ENCODE results near the gene ALOX12B.
A peak's percentile ranks its signal among the peaks of the same experiment; 100 is the strongest.
"Not testable (repeated sequence)": the region's sequence is repeated elsewhere in the genome, so short reads cannot be mapped to it uniquely, and the experiment has no call there.

ALOX12B gene

DNA sequence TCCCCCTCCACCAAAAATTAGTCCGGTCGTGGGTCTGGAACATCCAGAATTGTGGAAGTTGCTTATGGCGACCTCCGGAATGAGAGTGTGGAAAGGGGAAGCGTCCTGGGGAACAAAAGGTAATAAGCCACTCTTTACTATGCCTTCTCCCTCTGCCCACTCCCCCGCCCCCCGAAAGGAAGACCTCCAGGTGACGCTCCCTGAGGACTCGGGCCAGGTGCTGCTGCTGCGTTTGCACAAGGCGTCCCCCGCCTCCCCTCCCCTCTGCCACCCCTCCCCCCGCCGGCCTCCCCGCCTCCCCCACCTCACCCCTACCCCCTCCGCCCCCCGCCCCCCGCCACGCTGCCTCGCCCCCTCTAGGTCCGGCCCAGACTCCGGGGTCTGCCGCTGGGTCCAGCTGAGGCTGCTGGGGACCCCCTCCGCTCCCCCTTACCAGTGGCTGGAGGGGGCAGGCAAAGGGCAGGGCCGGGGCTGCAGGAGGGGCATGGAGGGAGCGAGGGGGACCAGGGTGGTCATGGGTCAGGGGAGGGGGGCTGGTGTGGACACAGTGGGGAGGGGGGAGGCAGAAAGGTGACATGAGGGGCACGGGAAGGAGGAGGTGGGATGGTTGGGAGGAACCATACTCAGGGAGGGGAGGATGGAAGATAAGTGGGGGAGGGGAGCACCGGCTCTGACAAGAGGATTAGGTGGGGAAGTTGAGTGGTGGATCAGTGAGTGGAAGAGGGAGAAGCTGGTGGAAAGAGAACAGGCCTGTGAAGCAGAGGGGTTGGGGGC, 23.6 kb downstream of the ALOX12B start:
- DNase-seq (ENCODE audit: low read depth), result no peak

DNA sequence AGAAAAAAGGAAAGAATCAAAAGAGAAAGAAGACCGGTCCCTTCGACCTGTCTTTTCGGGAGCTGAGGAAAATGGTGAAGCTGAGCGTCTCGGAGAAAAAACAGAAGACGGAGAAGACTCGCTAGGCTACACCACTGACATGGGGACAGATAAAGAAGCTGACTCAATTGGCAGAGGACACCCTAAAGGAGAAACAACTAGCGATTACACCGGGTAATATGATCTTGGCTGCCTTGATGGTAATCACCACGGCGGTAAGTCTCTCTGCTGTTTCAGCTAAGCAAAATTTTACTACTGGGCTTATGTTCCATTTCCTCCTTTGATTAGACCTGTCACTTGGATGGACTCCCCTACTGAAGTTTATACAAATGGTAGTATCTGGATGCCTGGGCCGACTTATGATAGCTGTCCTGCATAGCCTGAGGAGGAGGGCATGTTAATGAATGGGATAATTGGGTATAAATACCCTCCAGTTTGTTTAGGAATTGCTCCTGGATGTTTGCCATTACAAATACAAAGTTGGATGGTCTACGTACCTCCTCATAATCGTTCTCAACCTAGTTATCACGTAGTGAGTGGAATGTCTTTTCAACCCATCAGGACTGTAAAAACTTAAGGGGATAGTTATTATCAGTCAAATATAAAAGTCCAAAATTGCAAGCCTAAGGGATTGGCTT, 24.6 kb downstream of the ALOX12B start:
- DNase-seq (ENCODE audit: low read depth), result no peak

DNA sequence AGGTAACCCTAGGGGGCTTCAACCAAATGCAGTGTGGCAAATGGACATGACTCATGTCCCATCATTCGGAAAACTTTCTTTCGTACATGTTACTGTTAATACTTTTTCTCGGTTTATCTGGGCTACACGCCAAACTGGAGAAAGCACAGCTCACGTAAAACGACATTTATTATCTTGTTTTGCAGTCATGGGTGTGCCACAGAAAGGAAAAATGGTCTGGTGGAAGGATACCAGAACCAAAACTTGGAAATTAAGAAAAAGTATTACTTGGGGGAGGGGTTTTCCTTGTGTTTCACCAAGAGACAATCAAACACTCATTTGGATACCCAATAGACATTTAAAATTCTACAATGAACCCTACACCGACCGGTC, 25.1 kb downstream of the ALOX12B start:
- no peak for DNase-seq (ENCODE audit: low read depth)

DNA sequence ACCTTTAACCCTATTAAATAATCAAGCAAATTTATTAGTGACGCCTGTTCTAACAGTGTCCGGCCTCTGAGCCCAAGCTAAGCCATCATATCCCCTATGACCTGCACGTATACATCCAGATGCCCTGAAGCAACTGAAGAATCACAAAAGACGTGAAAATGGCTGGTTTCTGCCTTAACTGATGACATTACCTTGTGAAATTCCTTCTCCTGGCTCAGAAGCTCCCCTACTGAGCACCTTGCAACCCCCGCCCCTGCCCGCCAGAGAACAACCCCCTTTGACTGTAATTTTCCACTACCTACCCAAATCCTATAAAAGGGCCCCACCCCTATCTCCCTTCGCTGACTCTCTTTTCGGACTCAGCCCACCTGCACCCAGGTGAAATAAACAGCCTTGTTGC, 25.7 kb downstream of the ALOX12B start:
- DNase-seq (ENCODE audit: low read depth), result not testable (repeated sequence)

DNA sequence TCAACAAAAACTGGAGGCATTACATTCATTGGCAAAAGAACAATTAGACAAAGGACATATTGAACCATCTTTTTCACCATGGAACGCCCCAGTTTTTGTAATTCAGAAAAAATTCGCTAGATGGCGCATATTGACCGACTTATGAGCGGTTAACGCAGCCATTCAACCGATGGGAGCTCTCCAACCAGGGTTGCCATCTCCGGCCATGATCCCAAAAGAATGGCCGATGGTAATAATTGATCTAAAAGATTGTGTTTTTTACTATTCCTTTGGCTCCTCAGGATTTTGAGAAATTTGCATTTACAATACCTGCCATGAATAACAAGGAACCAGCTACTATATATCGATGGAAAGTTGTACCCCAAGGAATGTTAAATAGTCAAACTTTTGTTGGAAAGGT, 27.2 kb downstream of the ALOX12B start:
- DNase-seq (ENCODE audit: low read depth), result peak; percentile 31

DNA sequence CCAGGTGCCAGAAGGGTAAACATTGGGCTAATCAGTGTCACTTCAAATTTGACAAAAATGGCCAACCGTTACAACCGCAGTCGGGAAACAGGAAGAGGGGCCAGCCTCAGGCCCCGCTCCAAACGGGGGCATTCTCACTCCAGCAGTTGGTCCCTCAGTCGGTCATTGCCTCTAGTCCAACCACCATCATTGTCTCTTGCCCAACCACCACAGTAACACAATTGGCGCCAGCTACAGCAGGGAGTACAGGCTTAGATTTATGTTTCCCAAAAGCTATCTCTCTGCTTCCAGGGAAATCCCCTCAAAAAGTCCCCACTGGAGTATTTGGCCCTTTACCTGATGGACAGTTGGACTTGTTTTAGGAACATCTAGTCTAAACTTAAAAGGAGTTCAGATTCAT, 28.4 kb downstream of the ALOX12B start:
- DNase-seq (ENCODE audit: low read depth), result no peak

DNA sequence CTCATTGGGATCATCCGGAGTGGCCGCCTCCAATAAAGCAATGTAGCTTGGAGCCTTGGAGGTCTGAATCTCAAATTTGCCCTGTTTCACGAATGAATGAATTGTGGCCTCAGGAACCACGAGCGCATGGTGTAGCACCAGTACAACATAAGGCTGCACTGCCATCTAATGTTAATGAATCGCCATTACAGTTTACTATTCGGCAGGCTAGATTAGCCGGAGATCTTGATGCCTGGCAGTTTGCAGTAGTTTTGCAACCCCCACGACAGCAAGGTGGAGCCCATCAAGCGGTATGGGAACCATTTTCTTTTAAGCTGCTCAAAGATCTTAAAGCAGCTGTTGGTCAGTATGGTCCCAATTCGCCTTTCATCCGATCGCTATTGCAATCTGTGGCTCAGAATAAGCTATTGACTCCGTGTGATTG, 29.8 kb downstream of the ALOX12B start:
- peak; percentile 20 for DNase-seq (ENCODE audit: low read depth)

DNA sequence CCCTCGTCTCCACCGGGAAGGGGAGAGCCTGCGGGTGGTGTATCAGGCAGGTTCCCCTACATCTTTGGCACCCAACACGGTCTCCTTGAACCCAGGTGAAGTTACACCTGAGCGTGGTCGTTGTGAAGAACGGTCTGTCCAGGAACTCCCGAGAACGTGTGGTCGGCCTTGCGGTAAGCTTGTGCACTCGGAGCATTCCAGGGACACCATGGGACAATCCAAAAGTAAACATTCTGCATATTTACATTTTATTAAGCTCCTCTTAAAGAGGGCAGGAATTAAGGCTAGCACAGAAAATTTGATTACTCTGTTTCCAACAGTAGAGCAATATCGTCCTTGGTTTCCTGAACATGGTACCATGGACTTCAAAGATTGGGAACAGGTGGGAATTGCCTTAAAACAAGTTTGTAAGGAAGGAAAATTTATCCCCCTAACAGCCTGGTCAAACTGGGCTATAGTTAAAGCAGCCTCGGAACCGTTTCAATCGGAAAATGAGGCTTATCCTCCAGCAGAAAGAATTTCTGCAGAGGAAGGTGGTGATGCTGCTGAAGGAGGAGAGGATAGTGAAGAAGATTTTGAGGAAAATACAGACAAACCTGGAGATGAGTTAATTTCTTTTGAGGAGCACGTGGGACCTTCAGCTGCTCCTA, 30.4 kb downstream of the ALOX12B start:
- no peak for DNase-seq (ENCODE audit: low read depth)

DNA sequence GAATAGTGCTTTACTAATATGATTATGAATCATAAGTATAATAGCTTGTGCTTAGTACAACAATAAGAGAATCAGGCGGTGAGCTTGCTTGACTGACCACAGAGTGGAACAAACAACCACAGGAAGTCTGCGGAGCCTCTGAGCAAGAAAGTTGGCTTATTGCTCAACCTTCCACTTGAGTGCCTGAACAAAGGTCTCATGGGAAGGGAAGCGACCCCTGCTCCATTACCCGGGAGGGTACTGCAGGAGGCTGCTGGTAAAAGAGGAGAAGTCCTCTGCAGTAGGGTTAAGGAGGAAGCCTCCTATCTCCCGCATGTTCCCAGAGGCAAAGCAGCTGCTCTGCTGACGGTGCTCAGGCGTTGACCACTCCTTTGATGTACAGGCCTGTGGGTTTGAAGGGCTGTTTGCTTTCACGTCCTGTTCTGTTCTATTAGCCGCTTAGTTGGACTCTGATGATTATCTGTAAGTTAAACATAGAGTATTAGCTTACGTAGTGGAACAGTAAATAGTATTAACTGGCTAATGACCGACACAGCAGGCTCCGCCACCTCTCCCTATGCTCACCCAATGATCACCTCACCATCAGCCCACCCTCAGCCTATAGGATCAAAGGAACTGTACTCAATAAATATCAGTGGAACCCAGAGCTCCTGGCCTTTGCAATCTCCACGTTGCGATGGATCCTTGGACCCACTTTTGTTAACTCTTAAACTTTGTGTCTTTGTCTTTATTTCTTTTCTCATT, 31.1 kb downstream of the ALOX12B start:
- DNase-seq (ENCODE audit: low read depth), result no peak

DNA sequence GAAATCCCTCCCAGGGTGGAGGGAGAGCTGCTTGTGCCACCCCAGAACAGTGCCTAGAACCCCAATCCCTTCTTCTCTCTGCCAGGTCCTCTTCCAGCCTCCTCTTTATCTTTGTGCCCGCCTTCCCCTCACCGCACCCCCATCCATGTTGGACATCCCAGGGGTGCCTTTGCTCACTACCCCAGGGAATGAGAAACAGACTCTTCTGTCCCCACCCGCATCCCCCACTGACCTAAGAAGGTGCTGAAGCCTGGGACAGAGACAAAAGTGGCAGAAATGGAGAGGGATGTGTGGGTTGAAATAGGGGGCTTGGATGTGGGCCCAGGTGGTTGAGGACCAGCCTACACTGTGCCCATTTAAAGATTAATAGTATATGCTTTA, 31.7 kb downstream of the ALOX12B start:
- DNase-seq (ENCODE audit: low read depth), result no peak

DNA sequence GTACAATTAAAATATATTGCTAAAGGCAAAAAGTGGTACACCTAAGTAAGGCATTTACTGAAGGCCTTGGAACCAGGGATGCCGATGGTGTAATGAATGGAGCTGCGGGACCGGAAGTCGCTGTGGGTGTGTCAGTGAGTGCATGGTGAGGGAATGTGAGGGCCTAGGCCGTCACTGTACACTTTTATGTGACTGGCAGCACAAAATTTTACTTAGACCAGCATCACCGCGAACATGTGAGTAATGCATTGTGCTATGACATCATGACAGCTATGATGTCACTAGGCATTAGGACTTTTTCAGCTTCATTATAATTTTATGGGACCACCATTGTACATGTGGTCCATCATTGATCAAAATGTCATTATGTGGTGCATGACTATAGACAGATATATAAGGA, 33.9 kb downstream of the ALOX12B start:
- no peak for DNase-seq (ENCODE audit: low read depth)

DNA sequence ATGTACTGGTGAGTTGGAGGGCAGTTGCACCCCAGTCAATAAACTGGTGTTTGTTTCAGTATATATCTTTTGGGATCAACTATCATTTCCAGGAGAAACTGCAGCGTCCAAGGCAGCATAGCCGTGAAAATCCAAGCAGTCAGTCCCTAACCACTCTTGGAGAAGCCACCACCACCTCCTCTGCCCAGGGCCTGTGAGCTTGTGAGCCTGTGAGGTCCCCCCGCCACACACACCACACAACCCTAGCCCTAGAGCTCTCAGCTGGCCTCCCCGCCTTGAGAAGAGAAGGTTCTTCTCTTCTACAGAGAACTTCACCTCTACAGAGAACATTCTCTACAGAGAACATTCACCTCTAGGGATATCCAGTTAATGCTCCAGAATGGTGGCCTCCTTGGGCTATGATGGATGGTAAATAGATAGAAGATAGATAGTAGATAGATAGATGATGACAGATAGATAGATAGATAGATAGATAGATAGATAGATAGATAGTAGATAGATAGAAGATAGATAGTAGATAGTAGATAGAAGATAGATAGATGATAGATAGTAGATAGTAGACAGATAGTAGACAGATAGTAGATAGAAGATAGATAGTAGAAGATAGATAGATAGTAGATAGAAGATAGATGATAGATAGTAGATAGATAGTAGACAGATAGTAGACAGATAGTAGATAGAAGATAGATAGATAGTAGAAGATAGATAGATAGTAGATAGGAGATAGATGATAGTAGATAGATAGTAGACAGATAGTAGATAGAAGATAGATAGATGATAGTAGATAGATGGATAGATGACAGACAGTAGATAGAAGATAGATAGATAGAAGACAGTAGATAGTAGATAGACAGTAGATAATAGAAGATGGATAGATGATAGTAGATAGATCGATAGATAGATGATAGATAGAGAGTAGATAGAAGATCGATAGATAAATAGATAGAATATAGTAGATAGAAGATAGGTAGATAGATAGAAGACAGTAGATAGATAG, 35.0 kb downstream of the ALOX12B start:
- no peak for DNase-seq (ENCODE audit: low read depth)

DNA sequence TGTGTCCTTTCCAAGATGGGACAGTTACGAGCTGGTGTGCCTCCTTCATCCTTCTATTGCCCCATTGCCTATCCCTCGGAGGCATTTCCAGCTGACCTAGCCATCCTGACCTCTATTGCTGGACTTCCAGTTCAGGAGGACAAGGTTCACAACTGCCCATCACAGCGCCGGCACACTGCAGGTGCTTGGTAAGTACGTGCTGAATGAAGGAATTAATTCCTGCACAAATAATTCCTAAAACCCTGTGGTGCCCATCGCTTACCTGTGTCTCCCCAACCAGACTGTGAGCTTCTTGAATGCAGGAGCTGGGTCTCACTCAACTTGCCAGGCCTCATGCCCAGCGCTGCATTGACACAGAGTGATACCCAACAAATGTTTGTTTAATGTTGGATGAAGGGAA, 35.7 kb downstream of the ALOX12B start:
- no peak for DNase-seq (ENCODE audit: low read depth)

DNA sequence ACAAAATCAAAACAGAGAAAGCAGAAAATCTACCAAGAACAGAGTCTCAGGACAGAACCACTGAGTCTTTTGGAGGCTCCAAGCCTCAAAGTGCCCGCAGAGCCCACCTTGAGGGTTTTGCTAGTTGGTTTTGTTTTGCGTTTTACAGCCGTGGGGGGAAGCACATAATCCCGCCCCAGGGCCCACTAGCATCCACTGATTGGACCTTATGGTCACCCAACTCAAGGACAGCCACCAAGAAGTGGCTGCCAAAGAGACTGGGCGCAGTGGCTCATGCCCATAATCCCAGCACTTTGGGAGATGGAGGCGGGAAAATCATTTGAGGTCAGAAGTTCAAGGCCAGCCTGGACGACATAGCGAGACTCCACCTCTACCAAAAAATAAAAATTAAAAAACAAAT, 38.8 kb downstream of the ALOX12B start:
- DNase-seq (ENCODE audit: low read depth), result no peak

DNA sequence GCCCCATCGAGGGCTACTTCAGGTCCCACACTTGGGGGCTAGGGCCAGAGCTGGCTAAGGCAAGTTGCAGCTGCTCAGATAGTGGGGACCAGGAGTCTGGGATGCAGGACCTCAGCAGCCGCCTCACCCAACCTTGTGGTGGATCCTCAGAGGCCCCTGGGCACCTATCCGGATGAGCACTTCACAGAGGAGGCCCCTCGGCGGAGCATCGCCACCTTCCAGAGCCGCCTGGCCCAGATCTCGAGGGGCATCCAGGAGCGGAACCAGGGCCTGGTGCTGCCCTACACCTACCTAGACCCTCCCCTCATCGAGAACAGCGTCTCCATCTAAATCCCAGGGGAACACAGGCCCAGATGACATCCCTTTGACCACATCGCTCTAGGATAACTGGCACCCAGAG, 39.3 kb downstream of the ALOX12B start:
- no peak for DNase-seq (ENCODE audit: low read depth)

DNA sequence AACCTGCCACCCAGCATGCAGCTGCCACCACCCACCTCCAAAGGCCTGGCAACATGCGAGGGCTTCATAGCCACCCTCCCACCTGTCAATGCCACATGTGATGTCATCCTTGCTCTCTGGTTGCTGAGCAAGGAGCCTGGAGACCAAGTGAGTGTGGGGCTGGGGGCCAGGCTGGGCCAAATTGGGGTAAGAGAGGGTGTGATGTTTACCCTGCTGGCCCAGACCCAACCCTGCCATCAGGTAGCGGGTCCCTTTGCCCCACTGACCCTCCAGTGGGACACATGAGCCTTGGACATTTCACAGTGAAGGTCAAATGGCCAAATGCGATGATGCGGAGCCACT, 39.8 kb downstream of the ALOX12B start:
- no peak for DNase-seq (ENCODE audit: low read depth)

DNA sequence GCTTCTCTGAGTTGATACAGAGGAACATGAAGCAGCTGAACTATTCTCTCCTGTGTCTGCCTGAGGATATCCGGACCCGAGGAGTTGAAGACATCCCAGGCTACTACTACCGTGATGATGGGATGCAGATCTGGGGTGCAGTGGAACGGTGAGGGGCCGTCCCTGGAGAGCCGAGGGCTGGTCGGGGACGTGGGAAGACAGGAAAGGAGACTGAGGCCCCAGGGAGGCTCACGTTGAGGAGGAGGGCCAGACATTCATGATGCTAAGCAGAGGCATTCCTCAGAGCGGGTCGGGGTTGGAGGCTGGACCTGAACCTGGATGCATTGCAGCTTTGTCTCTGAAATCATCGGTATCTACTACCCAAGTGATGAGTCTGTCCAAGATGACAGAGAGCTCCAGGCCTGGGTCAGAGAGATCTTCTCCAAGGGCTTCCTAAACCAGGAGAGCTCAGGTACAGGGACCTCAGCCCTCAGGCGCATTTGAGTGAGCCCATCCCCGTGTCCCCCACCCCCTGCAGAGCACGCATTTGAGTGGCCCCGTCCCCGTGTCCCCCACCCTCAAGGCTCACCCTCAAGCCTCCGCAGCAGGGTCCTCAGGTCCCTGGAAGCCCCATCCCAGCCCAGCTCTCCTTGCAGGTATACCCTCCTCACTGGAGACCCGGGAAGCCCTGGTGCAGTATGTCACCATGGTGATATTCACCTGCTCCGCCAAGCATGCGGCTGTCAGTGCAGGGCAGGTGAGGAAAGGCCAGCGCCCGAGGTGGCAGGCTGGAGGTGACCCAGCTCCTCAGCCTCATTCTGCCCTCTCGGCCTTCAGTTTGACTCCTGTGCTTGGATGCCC, 40.4 kb downstream of the ALOX12B start:
- DNase-seq (ENCODE audit: low read depth), result no peak

DNA sequence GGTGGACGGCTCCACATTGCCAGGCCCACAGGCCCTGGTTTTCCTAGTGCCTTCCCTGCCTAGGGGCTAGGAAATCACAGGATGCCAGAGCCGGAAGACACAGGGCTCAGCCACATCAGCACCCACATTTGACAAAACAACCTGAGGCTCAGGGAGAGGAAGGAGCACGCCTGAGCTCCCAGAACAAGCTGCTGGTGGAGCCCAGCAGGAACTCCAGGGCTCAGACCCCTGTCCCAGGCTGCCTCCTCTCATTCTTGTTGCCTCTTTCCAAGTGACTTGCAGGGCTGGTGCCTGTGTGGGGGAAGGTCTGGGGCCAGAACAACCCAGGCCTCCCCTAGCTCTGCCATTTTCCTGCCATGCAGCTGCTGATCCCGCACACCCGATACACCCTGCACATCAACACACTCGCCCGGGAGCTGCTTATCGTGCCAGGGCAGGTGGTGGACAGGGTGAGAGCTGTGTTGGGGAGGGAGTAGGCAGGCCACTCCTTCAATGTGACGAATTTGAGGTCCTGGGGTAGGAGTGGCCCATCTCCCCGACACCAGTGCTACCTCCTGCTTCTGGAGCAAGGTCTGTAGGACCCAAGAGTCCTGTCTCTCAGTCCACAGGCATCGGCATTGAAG, 41.1 kb downstream of the ALOX12B start:
- DNase-seq (ENCODE audit: low read depth), result no peak

DNA sequence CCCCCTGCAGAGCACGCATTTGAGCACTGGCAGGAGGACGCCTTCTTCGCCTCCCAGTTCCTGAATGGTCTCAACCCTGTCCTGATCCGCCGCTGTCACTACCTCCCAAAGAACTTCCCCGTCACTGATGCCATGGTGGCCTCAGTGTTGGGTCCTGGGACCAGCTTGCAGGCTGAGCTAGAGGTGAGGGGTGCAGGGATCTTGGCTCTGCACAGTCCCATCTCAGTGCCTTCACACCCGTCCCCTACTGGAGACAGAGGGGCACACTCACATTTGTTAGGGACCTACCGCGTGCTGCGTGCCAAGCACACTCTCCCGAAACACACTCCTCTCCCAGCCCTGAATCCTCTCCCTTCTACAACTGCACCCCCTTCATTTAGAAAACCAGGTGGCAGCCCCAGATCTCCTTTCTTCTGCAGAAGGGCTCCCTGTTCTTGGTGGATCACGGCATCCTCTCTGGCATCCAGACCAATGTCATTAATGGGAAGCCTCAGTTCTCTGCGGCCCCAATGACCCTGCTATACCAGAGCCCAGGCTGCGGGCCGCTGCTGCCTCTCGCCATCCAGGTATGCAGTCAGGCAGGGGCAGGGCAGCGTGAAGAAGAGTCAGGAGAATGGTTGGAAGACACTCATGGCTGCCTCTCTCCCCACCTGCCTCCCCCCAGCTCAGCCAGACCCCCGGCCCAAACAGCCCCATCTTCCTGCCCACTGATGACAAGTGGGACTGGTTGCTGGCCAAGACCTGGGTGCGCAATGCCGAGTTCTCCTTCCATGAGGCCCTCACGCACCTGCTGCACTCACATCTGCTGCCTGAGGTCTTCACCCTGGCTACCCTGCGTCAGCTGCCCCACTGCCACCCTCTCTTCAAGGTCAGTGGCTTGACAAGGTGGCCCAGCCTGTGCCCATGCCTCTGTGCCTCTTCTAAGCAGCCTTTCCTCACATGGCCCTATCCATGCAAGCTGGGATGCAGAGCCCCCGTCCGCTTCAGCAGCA, 42.4 kb downstream of the ALOX12B start:
- DNase-seq (ENCODE audit: low read depth), result no peak
